Caco-2 (cell line): ENCODE results near the gene BRD1. TPM values are rescaled to one million over a fixed set of nuclear protein-coding genes. Genes with fewer than 3 reads are reported as not detected.

Experiments
- BruUV-seq: library from RNA; stranded (reverse); fragments of 400-500 nt; replicated peaks from 2 replicates; lab custom pipeline; 2021; lab: Mats Ljungman, UMichigan
- CTCF ChIA-PET: fragments of 300-600 bp; sonication (Branson Sonifier 250); formaldehyde crosslinking; loops from one replicate; lab custom pipeline; 2022; ENCODE audit warnings: antibody characterized with exemption; lab: Charles Lee
- POLR2A ChIA-PET: fragments of 300-600 bp; sonication (Branson Sonifier 250); formaldehyde crosslinking; loops from one replicate; lab custom pipeline; 2022; ENCODE audit warnings: antibody characterized with exemption; lab: Charles Lee
- DNase-seq, 2 experiments: peaks; one replicate each; pipeline versions ENCODE4 v3.0.0 to v3.0.0-alpha.2; 2020 to 2022
- H3K27me3 ChIP-seq: replicated peaks from 2 replicates; pipeline ENCODE4 v1.6.0; 2011; ENCODE audit warnings: low read length; ENCODE audit not compliant: control insufficient read depth, insufficient read depth
- H3K36me3 ChIP-seq: 2 replicates; pipeline ENCODE4 v1.5.1; 2011; ENCODE audit warnings: low read length; ENCODE audit not compliant: control insufficient read depth, insufficient read depth
- H3K4me1 ChIP-seq: fragments of 250-450 bp; sonication (Bioruptor Pico); 2 replicates; pipeline ENCODE4 v1.5.1; 2020; ENCODE audit warnings: mild to moderate bottlenecking
- H3K4me3 ChIP-seq: 2 replicates; pipeline ENCODE4 v1.5.1; 2011; ENCODE audit warnings: low read depth, mild to moderate bottlenecking, control low read depth, low read length
- H3K9me3 ChIP-seq: fragments of 250-450 bp; sonication (Bioruptor Pico); 2 replicates; pipeline ENCODE4 v1.5.1; 2020; ENCODE audit warnings: mild to moderate bottlenecking, moderate library complexity
- H3K27ac Mint-ChIP-seq: one replicate; pipeline ENCODE4 v1.8.0; 2022; ENCODE audit warnings: mixed read lengths; ENCODE audit not compliant: unreplicated experiment
- H3K27me3 Mint-ChIP-seq: one replicate; pipeline ENCODE4 v1.8.0; 2022; ENCODE audit warnings: mixed read lengths; ENCODE audit not compliant: insufficient read depth, unreplicated experiment
- H3K36me3 Mint-ChIP-seq: one replicate; pipeline ENCODE4 v1.8.0; 2022; ENCODE audit warnings: mild to moderate bottlenecking, mixed read lengths; ENCODE audit not compliant: insufficient read depth, unreplicated experiment
- H3K4me1 Mint-ChIP-seq: one replicate; pipeline ENCODE4 v1.8.0; 2022; ENCODE audit warnings: low read depth, mixed read lengths; ENCODE audit not compliant: unreplicated experiment
- H3K4me3 Mint-ChIP-seq: one replicate; pipeline ENCODE4 v1.8.0; 2022; ENCODE audit warnings: mild to moderate bottlenecking, moderate library complexity, mixed read lengths; ENCODE audit not compliant: unreplicated experiment
- H3K9me3 Mint-ChIP-seq: one replicate; pipeline ENCODE4 v1.8.0; 2022; ENCODE audit warnings: mixed read lengths; ENCODE audit not compliant: unreplicated experiment
- CTCF ChIP-seq, 2 experiments: fragments of 200-600 bp in 1 of 2; IDR thresholded peaks; 1 replicate in 1 of 2; 2 replicates in 1 of 2; pipeline versions ENCODE4 v1.5.1 to v1.8.0; 2011 to 2022; ENCODE audit warnings: antibody characterized with exemption in 1 of 2, control low read depth in 1 of 2, inconsistent platforms in 1 of 2, low read depth in 1 of 2, low read length in 1 of 2, mild to moderate bottlenecking in 1 of 2, moderate library complexity in 1 of 2; ENCODE audit not compliant: insufficient read depth in 1 of 2, severe bottlenecking in 1 of 2, unreplicated experiment in 1 of 2
- intact Hi-C: fragments of 100-400 bp; cut with micrococcal nuclease; formaldehyde crosslinking; loops from one replicate; pipeline ENCODE4 v1.10.0; 2022; ENCODE audit not compliant: unreplicated experiment
- total RNA-seq: library from RNA; stranded (reverse); gene quantifications from 2 replicates; pipeline ENCODE4 v1.2.3, GENCODE V29; 2022

BRD1 gene
- total RNA-seq, 1 experiment from 2014 or later: 46.9 TPM

DNA sequence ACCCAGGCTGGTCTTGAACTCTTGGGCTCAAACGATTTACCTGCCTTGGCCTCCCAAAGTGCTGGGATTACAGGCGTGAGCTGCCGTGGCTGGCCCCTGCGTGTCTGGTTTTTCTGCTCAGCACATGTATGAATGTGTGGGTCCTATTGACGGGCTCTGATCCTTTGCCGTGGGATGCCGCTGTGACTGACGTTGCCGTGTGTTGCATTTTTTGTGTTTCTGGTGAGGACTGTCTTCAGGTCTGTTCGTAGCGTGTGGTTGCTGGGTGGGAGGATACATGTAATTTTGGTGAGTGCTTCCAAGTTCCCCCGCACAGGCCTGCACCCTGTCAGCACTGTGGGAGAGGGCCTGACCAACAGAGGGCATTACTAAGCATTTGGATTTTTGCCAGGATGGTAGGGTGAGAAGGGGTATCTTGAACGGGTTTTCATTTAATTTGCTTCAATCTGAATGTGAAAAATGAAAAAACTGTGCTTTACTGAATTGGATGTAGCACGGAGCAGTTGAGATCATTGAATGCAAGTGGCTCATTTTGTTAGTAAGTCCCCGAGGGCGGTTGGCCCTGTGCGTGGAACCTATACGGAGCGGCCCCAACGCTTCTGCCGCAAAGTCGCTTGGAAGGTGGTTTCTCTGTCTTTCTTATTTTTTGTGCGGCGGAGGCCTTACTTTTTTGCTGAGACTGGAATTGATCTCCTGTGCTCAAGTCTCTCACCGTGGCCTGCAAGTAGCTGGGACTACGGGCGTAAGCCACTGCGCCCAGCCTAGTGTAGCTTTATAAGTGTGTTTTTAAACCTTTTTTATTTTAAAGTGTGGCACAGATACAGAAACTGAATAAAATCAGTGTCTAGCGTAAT, 34.2 kb upstream of the BRD1 start:
- intact Hi-C loops: no loop called here
- Histone ChIP-seq H3K4me1 (no peaks in the 10 kb centered on the region), H3K9me3 (no peaks in the 10 kb centered on the region), H3K27me3 (no peaks in the 10 kb centered on the region), H3K4me3 (no peak overlapping the region), H3K36me3 (0 out of 2 replicates have a peak, but pooled peaks cover 1% of the 10 kb centered on the region)
- no peak for TF ChIP-seq CTCF (IDR thresholded peaks at IDR 0.05; ENCODE audit: insufficient read depth in 1 of 2, low read depth in 1 of 2, low read length in 1 of 2, severe bottlenecking in 1 of 2, unreplicated experiment in 1 of 2)
- no TSS peak for BruUV-seq
- Mint-ChIP-seq H3K27ac (no peak overlapping the region), H3K4me1 (no peaks in the 10 kb centered on the region), H3K27me3 (no peaks in the 10 kb centered on the region), H3K36me3 (peaks cover 33% of the 10 kb centered on the region), H3K9me3 (peaks cover 16% of the 10 kb centered on the region), H3K4me3 (no peak overlapping the region)
- POLR2A ChIA-PET: no interaction called here
- no peak for DNase-seq
- CTCF ChIA-PET: no interaction called here

GRCh38 chr22:49858827-49859226, 31.2 kb upstream of the BRD1 start:
- ChIA-PET CTCF (no interaction called here), POLR2A (no interaction called here)
- intact Hi-C loops: no loop called here
- Mint-ChIP-seq H3K4me1 (peaks cover 12% of the 10 kb centered on the region), H3K9me3 (no peaks in the 10 kb centered on the region), H3K27ac (no peak overlapping the region), H3K36me3 (peaks cover 22% of the 10 kb centered on the region), H3K27me3 (no peaks in the 10 kb centered on the region), H3K4me3 (no peak overlapping the region)
- BruUV-seq: no TSS peak
- no peak for DNase-seq
- Histone ChIP-seq H3K4me1 (peaks cover 9% of the 10 kb centered on the region), H3K9me3 (no peaks in the 10 kb centered on the region), H3K4me3 (no peak overlapping the region), H3K27me3 (no peaks in the 10 kb centered on the region), H3K36me3 (no peaks in the 10 kb centered on the region)
- TF ChIP-seq CTCF (IDR thresholded peaks at IDR 0.05; ENCODE audit: insufficient read depth in 1 of 2, low read depth in 1 of 2, low read length in 1 of 2, severe bottlenecking in 1 of 2, unreplicated experiment in 1 of 2): no peak

DNA sequence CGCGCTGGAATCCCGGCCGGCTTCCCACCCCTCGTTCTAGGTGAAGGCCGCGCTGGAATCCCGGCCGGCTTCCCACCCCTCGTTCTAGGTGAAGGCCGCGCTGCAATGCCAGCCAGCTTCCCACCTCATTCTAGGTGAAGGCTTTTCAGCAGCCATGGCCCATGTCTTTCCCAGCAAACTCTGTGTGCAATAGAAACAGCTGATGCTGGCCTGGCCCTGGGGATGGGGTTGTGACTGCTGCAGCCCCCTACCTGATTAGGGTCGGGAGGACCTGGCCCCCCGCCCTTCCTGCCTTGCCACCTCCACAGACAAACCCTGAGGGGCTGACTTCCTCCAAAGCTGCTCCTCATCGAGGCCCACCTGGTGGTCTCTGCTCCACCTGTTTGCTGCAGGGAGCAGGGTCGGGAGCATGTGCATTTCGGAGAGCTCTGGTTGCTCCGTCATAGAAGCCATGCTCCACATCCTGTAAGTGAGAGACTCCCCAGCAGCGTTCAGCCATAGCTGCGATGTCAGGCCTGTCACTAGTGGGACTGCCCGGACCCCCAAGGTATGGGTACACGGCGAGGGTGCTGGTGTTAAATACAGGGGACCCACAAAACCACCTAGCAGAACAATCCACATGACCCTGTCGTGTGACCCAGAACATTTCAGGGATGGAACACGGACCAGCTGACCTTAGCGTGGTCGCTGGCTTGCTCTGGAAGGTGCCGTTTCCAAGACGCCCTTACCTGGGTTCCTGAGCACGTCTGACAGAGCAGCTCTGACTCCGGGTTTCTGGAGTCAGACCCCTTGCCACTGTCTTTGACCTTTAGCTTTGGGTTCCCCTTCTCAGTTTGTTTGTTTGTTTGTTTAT, 29.3 kb upstream of the BRD1 start:
- intact Hi-C loops: no loop called here
- DNase-seq: no peak
- Mint-ChIP-seq H3K4me1 (peaks cover 12% of the 10 kb centered on the region), H3K4me3 (no peak overlapping the region), H3K27ac (no peak overlapping the region), H3K9me3 (no peaks in the 10 kb centered on the region), H3K36me3 (peaks cover 22% of the 10 kb centered on the region), H3K27me3 (no peaks in the 10 kb centered on the region)
- Histone ChIP-seq H3K9me3 (no peaks in the 10 kb centered on the region), H3K27me3 (no peaks in the 10 kb centered on the region), H3K36me3 (no peaks in the 10 kb centered on the region), H3K4me1 (peaks cover 16% of the 10 kb centered on the region), H3K4me3 (no peak overlapping the region)
- no TSS peak for BruUV-seq
- TF ChIP-seq CTCF (IDR thresholded peaks at IDR 0.05; ENCODE audit: insufficient read depth in 1 of 2, low read depth in 1 of 2, low read length in 1 of 2, severe bottlenecking in 1 of 2, unreplicated experiment in 1 of 2): no peak
- ChIA-PET CTCF (no interaction called here), POLR2A (interaction anchor here (0.6 kb wide), 1 partner anchor 74 kb away, joined by 5 read pairs; no protein-coding TSS in a partner anchor)
